NCI-H1105 treated with DMSO at 0.1 percent for 48 hours (cell line): Measurements from ENCODE around the gene INTS3.
A peak's percentile ranks its signal among the peaks of the same experiment; 100 is the strongest.
"Not testable (repeated sequence)": the region's sequence is repeated elsewhere in the genome, so short reads cannot be mapped to it uniquely, and the experiment has no call there.

Experiments used
- DNase-seq: peaks from one replicate; lab custom pipeline; 2025; lab: John Stamatoyannopoulos, UW

Gene INTS3

DNA sequence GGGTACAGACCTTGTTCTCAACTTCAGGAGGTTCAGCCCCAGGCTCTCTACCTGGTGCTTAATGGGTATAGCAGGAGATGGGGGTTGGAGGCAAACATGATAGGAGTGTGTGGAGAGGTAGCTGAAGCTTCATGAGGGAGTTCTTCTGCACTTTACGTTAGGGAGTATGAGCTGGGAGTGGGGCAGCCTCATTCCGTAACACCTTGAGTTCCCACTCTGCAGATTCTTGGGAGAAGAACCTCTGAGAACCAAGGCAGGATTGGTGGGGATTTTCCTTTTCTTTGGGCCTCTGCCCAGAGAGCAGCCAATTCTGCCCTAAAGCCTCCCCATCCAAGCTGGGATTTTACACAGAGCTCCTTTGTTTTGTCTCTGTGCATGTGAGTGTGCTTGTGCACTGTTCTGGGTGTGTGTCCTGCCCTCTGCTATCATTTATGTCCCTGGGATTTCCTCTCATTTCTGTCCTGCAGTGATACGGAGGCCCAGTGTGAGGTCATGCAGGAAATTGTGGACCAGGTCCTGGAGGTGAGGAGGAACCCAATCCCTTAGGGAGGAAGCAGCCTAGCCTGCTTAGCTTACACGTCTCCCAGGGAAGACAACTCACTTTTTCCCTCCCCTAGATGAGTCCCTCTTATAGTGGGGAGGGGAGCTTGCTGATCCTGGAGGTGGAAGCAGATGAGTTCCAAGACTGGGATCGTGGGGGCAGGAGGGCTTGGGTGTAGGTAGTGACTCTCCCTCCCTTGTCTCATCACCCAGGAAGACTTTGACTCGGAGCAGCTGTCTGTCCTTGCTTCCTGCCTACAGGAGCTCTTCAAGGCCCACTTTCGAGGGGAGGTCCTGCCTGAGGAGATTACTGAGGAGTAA, 35.7 kb downstream of the INTS3 start:
- DNase-seq, result no peak

DNA sequence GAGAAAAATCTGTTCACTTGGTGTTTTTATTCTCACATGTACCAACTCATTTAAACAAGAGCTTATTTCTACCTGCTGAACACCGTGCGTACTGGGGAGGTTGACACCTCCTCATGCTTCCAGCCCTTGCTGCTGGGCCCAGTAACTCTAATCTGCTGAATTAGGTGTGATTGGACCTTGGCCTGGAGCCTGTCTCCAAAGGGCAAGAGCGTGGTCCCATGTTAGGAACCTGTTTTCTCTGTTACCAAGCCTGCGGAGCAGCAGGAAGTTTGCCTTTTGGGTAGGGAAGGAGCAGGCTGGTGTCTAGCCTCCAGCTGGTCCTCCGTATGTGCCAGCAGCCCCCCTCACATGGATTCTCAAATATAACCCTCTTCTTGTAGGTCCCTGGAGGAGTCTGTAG, 36.5 kb downstream of the INTS3 start:
- no peak for DNase-seq

DNA sequence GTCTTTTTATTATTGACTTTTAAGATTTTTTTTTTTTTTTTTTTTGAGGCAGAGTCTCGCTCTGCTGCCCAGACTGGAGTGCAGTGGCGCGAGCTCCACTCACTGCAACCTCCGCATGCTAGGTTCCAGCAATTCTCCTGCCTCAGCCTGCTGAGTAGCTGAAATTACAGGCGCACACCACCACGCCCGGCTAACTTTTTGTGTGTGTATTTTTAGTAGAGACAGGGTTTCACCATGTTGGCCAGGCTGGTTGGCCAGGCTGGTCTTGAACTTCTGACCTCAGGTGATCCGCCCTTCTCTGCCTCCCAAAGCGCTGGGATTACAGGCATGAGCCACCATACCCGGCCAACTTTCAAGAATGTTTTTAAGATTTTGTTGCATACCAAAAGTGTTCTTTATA, 38.8 kb downstream of the INTS3 start:
- DNase-seq, result not testable (repeated sequence)

DNA sequence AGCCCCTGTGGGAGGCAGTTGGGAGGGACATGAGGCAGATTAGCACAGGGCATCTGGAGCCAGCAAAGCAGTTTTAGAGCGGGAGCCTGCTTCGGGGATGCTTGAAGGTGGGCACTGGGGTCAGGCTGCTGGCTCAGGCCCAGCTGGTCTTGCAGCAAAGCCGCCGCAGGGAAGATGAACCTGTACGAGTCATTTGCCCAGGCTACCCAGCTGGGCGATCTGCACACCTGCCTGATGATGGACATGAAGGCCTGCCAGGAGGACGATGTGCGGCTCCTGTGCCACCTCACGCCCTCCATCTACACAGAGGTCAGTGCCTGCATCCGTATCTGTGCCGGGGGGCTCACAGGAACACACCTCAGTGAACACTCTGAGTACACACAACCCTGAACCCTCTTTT, 39.7 kb downstream of the INTS3 start:
- DNase-seq, result no peak

DNA sequence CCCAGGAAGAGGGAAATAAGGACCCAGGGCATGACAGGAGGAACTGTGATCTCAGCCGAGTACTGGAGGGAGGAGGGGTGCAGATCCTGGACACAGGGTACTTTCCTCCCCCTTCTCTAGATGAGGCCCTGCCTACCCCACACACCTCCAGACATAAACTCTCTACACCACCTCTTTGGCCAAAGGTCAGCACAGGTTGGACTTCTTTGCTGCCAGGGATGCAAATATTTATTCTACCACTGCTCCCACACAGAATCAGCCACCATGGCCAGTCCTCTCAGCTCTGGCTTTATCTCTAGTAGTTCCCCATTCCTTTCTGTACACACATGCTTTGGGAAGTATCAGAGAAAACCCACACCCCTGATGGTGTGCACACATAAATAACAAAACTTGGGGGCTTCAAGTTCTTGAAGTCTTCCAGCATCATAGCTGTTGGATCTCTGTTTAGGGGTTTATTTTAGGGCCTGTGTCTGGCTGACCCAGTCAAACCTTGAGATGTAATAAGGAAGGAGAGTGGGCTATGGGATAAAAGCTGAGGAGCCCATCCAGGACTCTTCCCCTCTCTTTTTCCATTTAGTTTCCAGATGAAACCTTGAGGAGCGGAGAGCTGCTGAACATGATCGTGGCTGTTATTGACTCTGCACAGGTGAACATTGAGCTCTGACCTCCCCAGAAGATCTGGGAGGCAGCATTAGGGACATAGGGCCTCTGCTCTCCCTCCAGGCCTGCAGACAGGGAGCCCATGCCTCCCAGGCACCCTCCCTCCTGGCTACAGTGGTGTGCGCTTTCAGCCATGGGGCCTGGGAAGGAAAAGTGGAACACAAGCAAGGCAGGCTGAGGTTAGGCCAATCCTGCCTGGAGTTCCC, 40.7 kb downstream of the INTS3 start:
- no peak for DNase-seq

DNA sequence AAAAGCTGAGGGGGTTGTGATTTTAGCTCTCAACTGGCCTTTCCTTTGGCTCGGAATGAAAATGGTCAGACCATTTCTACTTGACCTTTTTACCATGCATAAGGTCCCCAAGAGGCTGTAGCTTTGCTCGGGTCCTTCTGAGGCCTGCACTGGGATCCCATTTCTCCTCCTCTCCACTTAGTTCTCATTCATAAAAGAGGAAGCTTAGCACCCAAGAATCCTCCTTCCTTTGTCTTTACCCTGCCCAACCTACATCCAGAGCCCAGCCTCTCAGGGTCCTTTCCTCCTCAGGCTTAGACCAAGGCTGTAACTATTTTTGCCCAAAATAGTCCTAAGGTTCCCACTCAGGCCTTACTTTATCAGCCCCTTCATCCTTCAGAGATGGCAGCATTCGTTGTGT, 41.4 kb downstream of the INTS3 start:
- DNase-seq, result no peak

DNA sequence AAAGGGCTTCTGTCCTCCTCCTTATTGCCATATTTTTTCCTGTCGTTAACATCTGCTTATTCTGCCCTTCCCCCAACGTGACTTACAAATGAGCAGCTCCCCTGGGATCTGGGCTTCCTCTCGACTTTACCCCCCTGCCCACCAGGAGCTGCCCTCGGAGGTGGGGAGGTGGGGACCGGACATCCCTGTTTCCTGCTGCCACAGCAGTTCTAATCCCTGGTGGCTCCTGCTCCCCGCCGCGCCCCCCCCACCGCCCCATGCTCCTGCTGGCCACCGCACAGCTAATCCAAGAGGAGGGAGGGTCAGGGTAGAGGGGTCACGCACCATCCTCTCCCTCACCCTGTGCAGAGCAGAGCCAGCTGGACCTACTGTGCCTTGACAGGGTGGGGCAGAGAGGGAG, 42.9 kb downstream of the INTS3 start:
- no peak for DNase-seq

DNA sequence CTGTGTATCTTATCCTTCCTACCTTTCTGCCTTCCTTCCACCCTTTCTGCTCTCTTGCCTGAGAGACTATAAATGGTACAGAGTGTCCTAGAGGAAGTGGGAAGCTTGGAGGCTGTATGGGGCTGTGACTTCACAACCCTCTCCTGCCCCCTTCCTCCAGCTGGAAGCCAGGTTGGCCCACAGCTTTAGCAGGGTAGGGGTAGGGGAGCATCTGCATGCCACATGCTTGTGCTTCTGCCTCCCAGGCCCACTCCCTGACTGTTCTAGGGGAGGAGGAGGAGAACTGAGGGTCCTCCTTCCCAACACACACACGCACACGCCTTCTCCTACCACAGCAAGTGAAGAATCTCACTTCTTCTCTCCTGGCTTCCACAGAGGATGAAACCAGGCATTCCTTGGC, 43.4 kb downstream of the INTS3 start:
- DNase-seq, result no peak

DNA sequence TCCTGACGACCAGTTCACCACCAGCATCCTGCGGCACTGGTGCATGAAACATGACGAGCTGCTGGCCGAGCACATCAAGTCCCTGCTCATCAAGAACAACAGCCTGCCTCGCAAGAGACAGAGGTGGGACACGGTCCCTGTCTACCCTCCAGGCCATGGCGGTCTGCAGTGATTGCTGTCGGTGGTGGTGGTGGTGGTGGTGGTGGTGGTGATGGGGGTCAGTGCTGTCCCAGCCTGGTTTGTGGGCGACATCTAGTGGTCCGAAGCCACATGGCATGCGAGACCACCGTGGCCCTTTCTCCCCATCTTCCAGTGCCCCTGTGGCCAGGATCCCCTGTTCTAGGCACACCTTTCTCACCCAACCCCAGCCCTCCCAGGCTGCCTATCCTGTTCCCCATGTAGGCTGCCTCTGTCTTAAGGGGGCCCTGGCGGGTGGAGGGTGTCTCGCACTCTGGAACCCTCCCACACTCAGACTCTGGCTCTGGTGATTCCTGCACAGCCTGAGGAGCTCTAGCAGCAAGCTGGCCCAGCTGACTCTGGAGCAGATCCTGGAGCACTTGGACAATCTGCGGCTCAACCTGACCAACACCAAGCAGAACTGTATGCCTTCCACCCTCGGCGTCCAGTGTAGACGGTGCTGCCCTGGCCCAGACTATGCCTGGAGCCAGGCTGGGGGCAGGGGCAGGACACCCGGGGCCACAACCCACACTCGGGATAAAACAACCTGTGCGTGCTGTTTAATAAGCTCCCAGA, 44.2 kb downstream of the INTS3 start:
- no peak for DNase-seq

DNA sequence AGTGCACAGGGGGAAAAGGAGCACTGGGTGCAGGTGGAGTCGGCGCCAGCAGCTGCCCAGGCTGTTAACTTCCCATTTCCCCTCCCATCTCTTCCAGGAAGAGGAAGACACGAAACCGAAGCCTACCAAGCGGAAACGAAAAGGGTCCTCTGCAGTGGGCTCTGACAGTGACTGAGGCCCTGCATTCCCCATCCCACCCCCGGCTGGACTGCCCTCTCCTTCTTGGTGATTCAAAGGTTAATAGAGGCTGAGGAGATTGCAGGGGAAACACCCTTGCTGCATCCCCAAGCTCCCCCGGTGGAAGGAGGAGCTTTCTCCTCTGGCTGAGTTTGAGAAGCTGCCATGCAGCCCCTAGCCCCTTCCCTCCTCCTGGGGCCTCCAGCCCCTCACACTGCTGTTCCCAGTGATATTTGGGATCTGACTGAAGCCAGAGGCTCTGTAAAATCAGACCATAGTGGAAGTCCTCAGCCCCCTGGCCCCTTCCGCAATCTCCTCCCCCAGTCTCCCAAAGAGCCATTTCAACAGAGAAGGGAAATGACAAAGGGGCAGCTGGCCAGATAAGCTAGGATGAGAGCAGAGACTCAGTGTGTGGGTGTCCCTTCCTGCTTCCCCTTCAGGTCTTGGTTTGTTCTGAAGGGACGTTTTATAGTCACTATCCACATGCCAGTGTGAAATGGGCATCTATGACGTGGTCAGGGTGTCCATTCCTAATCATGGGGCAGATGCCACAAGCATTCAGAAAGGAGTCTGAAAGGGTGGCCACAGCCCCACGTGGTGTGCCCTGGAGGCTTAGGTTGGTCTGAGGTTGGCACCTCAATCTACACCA, 45.5 kb downstream of the INTS3 start:
- DNase-seq, result no peak

DNA sequence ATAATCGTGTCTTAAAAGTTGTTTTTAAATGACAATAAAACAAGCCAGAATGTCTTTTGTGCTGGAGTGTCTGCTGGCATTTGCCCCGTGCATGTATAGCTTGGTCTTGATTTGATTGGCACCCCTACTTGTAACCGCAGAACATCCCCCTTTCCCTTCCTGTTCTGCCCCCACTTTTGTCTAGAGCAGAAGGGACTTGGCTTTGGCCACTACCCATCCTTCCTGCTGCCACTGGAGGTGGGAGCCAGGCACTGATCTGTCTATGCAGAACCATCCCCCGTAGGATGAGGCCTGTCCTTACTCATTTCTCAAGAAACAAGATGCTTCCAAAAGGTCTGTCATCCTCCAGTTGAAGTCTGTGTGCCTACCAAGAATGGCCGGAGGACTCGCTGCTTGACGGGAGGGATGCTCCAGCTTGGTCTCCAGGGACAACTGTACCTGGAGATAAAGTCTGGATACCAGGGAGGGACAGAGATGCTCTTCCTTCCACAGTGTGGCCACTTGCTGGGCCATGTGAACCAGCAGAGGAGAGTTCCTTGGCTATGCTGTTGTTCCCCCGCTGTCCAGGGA, 46.3 kb downstream of the INTS3 start:
- no peak for DNase-seq

DNA sequence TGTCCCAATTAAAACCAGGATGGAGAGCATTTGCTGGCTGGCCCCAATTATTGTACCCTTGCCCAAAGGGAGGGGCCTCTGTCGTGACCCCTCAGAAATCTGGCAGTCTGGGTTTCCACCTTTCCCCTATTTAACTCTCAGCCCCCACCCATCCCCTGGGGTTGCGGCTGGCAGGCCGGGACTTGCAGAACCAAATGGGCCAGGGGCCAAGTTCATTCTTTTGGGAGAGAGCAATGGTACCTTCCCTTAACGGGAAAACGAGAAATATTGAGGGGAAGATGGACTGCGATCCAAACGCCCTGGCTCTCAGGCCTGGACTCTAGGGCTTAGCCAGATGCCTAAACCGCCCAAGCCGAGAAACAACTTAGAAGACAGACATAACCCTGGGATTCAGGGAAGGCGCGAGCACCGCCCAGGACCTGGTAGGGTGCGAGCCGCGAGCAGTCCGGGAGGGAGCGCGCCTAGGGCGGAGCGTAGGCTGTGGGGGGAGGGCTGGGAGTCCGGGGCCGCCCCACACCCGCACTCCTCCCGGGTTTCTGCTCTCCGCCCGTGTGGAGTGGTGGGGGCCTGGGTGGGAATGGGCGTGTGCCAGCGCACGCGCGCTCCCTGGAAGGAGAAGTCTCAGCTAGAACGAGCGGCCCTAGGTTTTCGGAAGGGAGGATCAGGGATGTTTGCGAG, 47.1 kb downstream of the INTS3 start, which contains the start of gene SLC27A3:
TSS of gene SLC27A3 (plus strand) at position 628 of the 678 bp plus-strand sequence. CDS start 91 bp downstream, outside the sequence.
- peak; percentile 84 for DNase-seq

DNA sequence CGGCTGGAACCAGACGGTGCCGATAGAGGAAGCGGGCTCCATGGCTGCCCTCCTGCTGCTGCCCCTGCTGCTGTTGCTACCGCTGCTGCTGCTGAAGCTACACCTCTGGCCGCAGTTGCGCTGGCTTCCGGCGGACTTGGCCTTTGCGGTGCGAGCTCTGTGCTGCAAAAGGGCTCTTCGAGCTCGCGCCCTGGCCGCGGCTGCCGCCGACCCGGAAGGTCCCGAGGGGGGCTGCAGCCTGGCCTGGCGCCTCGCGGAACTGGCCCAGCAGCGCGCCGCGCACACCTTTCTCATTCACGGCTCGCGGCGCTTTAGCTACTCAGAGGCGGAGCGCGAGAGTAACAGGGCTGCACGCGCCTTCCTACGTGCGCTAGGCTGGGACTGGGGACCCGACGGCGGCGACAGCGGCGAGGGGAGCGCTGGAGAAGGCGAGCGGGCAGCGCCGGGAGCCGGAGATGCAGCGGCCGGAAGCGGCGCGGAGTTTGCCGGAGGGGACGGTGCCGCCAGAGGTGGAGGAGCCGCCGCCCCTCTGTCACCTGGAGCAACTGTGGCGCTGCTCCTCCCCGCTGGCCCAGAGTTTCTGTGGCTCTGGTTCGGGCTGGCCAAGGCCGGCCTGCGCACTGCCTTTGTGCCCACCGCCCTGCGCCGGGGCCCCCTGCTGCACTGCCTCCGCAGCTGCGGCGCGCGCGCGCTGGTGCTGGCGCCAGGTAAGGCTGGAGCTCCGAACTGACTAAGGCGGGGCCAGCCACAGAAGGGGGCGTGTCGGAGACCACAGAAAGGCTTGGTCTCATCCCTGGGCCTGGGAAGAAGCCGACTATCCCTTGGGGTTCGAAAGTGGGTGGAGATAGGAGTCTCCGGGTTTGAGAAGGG, 47.8 kb downstream of the INTS3 start:
- DNase-seq, result peak; percentile 87

DNA sequence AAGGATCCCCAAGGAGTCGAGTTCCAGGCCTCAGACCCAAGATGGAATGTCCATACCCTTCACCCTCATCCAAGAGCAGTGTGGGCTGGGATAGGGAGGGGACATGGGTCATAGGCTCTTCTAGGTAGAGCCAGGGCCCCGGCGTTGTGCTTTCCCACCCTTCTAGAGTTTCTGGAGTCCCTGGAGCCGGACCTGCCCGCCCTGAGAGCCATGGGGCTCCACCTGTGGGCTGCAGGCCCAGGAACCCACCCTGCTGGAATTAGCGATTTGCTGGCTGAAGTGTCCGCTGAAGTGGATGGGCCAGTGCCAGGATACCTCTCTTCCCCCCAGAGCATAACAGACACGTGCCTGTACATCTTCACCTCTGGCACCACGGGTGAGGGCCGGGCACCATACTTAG, 48.5 kb downstream of the INTS3 start:
- DNase-seq, result peak; percentile 23

DNA sequence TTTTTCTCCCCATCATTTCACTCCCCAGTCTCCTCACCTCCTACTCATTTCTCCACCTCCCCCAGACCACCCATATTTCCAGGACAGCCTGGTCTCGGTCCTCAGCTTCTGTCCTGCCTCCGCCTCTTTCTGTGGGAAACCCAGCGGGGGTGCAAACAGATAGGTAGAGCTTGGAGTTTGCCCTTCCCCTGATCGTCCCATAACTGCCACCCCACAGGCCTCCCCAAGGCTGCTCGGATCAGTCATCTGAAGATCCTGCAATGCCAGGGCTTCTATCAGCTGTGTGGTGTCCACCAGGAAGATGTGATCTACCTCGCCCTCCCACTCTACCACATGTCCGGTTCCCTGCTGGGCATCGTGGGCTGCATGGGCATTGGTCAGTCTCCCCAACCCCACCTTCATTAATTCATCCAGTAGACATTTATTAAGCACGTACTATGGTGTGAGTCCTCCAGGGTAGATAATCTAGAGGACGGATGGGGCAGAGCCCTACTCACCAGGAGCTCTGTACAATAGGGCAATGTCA, 49.1 kb downstream of the INTS3 start:
- no peak for DNase-seq

DNA sequence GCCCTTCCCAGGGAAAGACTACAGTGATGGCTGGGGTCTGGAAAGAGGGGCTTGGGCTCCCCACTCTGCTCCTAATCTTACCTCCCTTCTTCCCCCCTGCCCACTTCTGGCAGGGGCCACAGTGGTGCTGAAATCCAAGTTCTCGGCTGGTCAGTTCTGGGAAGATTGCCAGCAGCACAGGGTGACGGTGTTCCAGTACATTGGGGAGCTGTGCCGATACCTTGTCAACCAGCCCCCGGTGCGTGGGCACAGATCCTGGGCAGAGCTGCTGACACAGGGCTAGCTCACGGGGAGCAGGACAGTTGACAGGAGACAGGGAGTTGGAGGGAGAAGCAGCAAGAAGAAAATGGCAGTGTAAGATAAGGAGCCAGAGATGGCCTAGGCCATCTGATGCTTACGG, 49.8 kb downstream of the INTS3 start:
- DNase-seq, result no peak

DNA sequence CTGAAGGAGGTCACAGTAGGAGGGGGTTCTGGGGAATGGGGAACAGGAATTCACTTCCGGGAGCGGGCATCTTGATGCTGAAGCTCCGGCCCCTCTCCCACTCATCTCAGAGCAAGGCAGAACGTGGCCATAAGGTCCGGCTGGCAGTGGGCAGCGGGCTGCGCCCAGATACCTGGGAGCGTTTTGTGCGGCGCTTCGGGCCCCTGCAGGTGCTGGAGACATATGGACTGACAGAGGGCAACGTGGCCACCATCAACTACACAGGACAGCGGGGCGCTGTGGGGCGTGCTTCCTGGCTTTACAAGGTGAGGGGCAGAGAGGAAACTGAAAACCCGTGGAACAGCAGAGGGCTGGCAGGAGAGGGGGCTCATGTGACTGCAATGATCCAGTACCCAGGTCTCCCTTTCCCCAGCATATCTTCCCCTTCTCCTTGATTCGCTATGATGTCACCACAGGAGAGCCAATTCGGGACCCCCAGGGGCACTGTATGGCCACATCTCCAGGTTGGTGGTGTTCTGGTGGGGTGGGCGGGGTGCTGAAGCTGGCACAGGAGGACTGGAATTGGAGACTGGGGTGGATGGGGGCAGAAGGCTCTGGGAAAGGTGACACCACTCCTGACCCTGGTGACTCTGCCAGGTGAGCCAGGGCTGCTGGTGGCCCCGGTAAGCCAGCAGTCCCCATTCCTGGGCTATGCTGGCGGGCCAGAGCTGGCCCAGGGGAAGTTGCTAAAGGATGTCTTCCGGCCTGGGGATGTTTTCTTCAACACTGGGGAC, 50.4 kb downstream of the INTS3 start:
- no peak for DNase-seq

DNA sequence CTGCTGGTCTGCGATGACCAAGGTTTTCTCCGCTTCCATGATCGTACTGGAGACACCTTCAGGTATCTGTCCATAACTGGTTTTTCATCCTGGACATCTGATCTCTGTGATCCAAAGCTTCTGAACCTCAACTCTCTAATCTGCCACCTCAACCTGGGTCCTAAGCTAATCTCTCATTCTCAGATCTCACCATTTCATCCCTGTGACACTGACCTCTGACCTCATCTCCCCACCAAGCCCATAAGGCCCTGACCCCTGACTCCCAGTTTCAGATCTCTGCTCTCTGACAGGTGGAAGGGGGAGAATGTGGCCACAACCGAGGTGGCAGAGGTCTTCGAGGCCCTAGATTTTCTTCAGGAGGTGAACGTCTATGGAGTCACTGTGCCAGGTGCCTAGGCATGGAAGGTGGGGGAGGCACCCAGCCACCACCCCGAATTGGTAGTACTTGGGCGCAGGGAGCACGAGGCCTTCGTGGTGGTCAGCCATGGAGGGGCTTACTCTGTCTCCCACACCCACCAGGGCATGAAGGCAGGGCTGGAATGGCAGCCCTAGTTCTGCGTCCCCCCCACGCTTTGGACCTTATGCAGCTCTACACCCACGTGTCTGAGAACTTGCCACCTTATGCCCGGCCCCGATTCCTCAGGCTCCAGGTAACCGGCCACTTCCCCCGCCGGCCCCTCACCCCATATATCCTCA, 51.1 kb downstream of the INTS3 start:
- no peak for DNase-seq
